IMR-90 (cell line): Measurements from ENCODE around the gene RABEP2. TPM values are rescaled to one million over a fixed set of nuclear protein-coding genes. Genes with fewer than 3 reads are reported as not detected.
"Not testable (repeated sequence)": the region's sequence is repeated elsewhere in the genome, so short reads cannot be mapped to it uniquely, and the experiment has no call there.

Experiments
- ATAC-seq: fragments of 200-7000 bp; cut with Tn5 transposase; 2 replicates; pipeline ENCODE4 v1.9.1; 2020; ENCODE audit warnings: low read depth, mild to moderate bottlenecking, moderate library complexity
- BruUV-seq: library from RNA; stranded (reverse); fragments of 400-500 nt; replicated peaks from 2 replicates; lab custom pipeline; 2021; lab: Mats Ljungman, UMichigan
- CTCF ChIA-PET: fragments of 300-600 bp; formaldehyde crosslinking; extraction: SDS; loops from one replicate; lab custom pipeline; 2021; ENCODE audit warnings: antibody characterized with exemption; lab: Yijun Ruan, JAX
- POLR2A ChIA-PET: fragments of 300-600 bp; sonication (Branson Sonifier 250); formaldehyde crosslinking; loops from one replicate; lab custom pipeline; 2022; ENCODE audit warnings: antibody characterized with exemption; ENCODE audit not compliant: unreplicated experiment; lab: Charles Lee
- DNase-seq: peaks from one replicate; pipeline ENCODE4 v3.0.0; 2013
- H2AFZ ChIP-seq: replicated peaks from 2 replicates; pipeline ENCODE3; 2013; ENCODE audit warnings: low read length, mild to moderate bottlenecking; ENCODE audit not compliant: poor library complexity
- H2AK5ac ChIP-seq: 2 replicates; pipeline ENCODE4 v1.6.1; 2013; ENCODE audit warnings: low read depth, low read length, inconsistent platforms
- H2AK9ac ChIP-seq: replicated peaks from 2 replicates; pipeline ENCODE3; 2013; ENCODE audit warnings: mild to moderate bottlenecking, low read depth, low read length, moderate library complexity; ENCODE audit not compliant: poor library complexity
- H2BK120ac ChIP-seq: 2 replicates; pipeline ENCODE4 v1.6.1; 2013; ENCODE audit warnings: low read depth, low read length, inconsistent platforms
- H2BK15ac ChIP-seq: 3 replicates; pipeline ENCODE4 v1.6.1; 2013; ENCODE audit warnings: low read depth, low read length, inconsistent platforms
- H2BK20ac ChIP-seq: 2 replicates; pipeline ENCODE4 v1.6.1; 2013; ENCODE audit warnings: low read depth, mild to moderate bottlenecking, inconsistent platforms, low read length, moderate library complexity
- H2BK5ac ChIP-seq: 2 replicates; pipeline ENCODE4 v1.6.1; 2013; ENCODE audit warnings: mild to moderate bottlenecking, low read depth, low read length, inconsistent platforms; ENCODE audit not compliant: poor library complexity, severe bottlenecking
- H3K14ac ChIP-seq: replicated peaks from 2 replicates; pipeline ENCODE4 v1.6.1; 2013; ENCODE audit warnings: low read depth, low read length, inconsistent platforms
- H3K18ac ChIP-seq: 2 replicates; pipeline ENCODE4 v1.6.1; 2013; ENCODE audit warnings: low read depth, low read length, control low read depth
- H3K23ac ChIP-seq: 2 replicates; pipeline ENCODE4 v1.6.1; 2013; ENCODE audit warnings: low read depth, low read length, inconsistent platforms
- H3K27ac ChIP-seq: 2 replicates; pipeline ENCODE4 v1.5.1; 2013; ENCODE audit warnings: mild to moderate bottlenecking, control low read depth, low read length; ENCODE audit not compliant: insufficient read depth
- H3K27me3 ChIP-seq: 2 replicates; pipeline ENCODE4 v1.6.1; 2013; ENCODE audit warnings: low read length; ENCODE audit not compliant: control insufficient read depth, insufficient read depth
- H3K36me3 ChIP-seq: 2 replicates; pipeline ENCODE4 v1.6.1; 2013; ENCODE audit warnings: low read length, mixed read lengths; ENCODE audit not compliant: control insufficient read depth, insufficient read depth
- H3K4ac ChIP-seq: 2 replicates; pipeline ENCODE4 v1.6.1; 2013; ENCODE audit warnings: low read depth, low read length, inconsistent platforms
- H3K4me1 ChIP-seq: 2 replicates; pipeline ENCODE4 v1.6.1; 2013; ENCODE audit warnings: low read length, mixed read lengths; ENCODE audit not compliant: control insufficient read depth, insufficient read depth
- H3K4me2 ChIP-seq: 2 replicates; pipeline ENCODE4 v1.6.1; 2013; ENCODE audit warnings: low read depth, mild to moderate bottlenecking, control low read depth, low read length, moderate library complexity
- H3K4me3 ChIP-seq: 2 replicates; pipeline ENCODE4 v1.5.1; 2013; ENCODE audit warnings: low read depth, mild to moderate bottlenecking, control low read depth, low read length, moderate library complexity; ENCODE audit not compliant: insufficient read depth
- H3K56ac ChIP-seq: 2 replicates; pipeline ENCODE4 v1.6.1; 2013; ENCODE audit warnings: low read length, inconsistent platforms; ENCODE audit not compliant: insufficient read depth; ENCODE audit errors: extremely low read depth
- H3K79me1 ChIP-seq, 2 experiments: 2 replicates each; pipeline ENCODE4 v1.6.1; 2013; ENCODE audit warnings: low read length in 2 of 2, inconsistent platforms in 1 of 2, low read depth in 1 of 2
- H3K9ac ChIP-seq: 2 replicates; pipeline ENCODE4 v1.6.1; 2013; ENCODE audit warnings: low read depth, low read length, control low read depth
- H3K9me1 ChIP-seq: 2 replicates; pipeline ENCODE4 v1.6.1; 2013; ENCODE audit warnings: low read length, inconsistent platforms; ENCODE audit not compliant: insufficient read depth
- H3K9me3 ChIP-seq: 2 replicates; pipeline ENCODE4 v1.6.1; 2013; ENCODE audit warnings: low read length; ENCODE audit not compliant: control insufficient read depth, insufficient read depth
- H4K20me1 ChIP-seq: 2 replicates; pipeline ENCODE4 v1.6.1; 2013; ENCODE audit warnings: low read length, inconsistent platforms; ENCODE audit not compliant: insufficient read depth
- H4K5ac ChIP-seq: 2 replicates; pipeline ENCODE4 v1.6.1; 2013; ENCODE audit warnings: mild to moderate bottlenecking, low read depth, low read length, control low read depth
- H4K8ac ChIP-seq, 2 experiments: 2 replicates each; pipeline ENCODE4 v1.6.1; 2013; ENCODE audit warnings: low read depth in 2 of 2, low read length in 2 of 2, control low read depth in 1 of 2, inconsistent platforms in 1 of 2
- H4K91ac ChIP-seq: 2 replicates; pipeline ENCODE4 v1.6.1; 2013; ENCODE audit warnings: low read depth, low read length, inconsistent platforms; ENCODE audit not compliant: insufficient read depth
- WGBS, 2 experiments: methylation state at CpG; one replicate each; pipeline versions ENCODE4 v1.1.5 to v1.1.7; 2013; ENCODE audit warnings: missing lambda C conversion rate in 2 of 2; ENCODE audit not compliant: insufficient read length in 1 of 2; ENCODE audit errors: extremely low coverage in 2 of 2; 5-methylcytosine and 5-hydroxymethylcytosine counted together
- dilution Hi-C: fragments of 300-500 bp; cut with HindIII; formaldehyde crosslinking; loops from one replicate; pipeline ENCODE4 v1.14.3; 2018; ENCODE audit warnings: low sequenced_read_pairs; ENCODE audit not compliant: unreplicated experiment
- in situ Hi-C: fragments of 300-500 bp; cut with MboI; formaldehyde crosslinking; loops from 3 replicates; pipeline ENCODE4 v1.14.3; 2019; ENCODE audit warnings: low sequenced_read_pairs, inconsistent platforms, mixed read lengths
- intact Hi-C: fragments of 100-400 bp; cut with micrococcal nuclease; formaldehyde crosslinking; loops from 2 replicates; pipeline ENCODE4 v1.10.0; 2022
- polyA plus RNA-seq, 3 experiments: library from polyadenylated mRNA; depleted of rRNA; stranded (reverse); fragments of >200 nt; gene quantifications; 2 replicates each; pipeline ENCODE4 v1.2.3, GENCODE V29; 2012; ENCODE audit warnings: low replicate concordance in 1 of 3
- total RNA-seq: library from RNA; depleted of rRNA; stranded (reverse); fragments of >200 nt; gene quantifications from 2 replicates; pipeline ENCODE4 v1.2.3, GENCODE V29; 2012

Gene RABEP2
- total and polyA plus RNA-seq, 2 of the 4 experiments (the other 2 are of a cell fraction) = 12.2 to 20.0 TPM

DNA sequence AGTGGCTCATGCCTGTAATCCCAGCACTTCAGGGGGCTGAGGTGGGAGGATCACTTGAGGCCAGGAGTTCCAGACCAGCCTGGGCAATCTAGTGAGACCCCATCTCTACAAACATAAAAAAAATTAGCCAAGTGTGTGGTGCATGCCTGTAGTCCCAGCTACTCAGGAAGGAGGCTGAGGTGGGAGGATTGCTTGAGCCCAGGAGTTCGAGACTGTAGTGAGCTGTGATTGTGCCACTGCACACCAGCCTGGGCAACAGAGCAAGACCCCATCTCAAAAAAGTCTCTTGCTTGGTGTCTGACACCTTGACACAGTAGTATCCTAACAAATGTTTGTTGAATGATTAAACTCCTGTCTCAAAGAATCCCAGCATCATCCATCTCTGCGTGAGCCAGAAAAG is 44.7 kb upstream of the RABEP2 start:
- ATAC-seq, H2BK20ac ChIP-seq, H3K4me1 ChIP-seq, H2BK15ac ChIP-seq, H3K4me3 ChIP-seq, H3K56ac ChIP-seq, H3K9me3 ChIP-seq, H3K9me1 ChIP-seq, H4K5ac ChIP-seq, dilution Hi-C loops, H3K14ac ChIP-seq, H2AK5ac ChIP-seq, H4K91ac ChIP-seq, H3K27ac ChIP-seq, H2BK120ac ChIP-seq, H3K4ac ChIP-seq, H4K20me1 ChIP-seq, H3K23ac ChIP-seq, POLR2A ChIA-PET, H3K9ac ChIP-seq, H3K4me2 ChIP-seq, H2AK9ac ChIP-seq, H3K79me1 ChIP-seq, H3K27me3 ChIP-seq, H2BK5ac ChIP-seq, CTCF ChIA-PET, H4K8ac ChIP-seq, H2AFZ ChIP-seq, DNase-seq, BruUV-seq, H3K36me3 ChIP-seq, H3K18ac ChIP-seq: not testable (repeated sequence)
- WGBS, 2 experiments = no CpG with 5 or more reads among the region's 2 CpGs
- intact Hi-C loops (loop anchor here (5.0 to 10.0 kb wide), 3 partner anchors 103 to 755 kb away; no protein-coding TSS in a partner anchor), in situ Hi-C loops (loop anchor here (25.0 kb wide), 1 partner anchor 293 kb away; no protein-coding TSS in a partner anchor)
